ENCODE measurements around the gene TSHZ2.
A peak's percentile ranks its signal among the peaks of the same experiment; 100 is the strongest.
"Not testable (repeated sequence)": the region's sequence is repeated elsewhere in the genome, so short reads cannot be mapped to it uniquely, and the experiment has no call there.

Gene TSHZ2

DNA sequence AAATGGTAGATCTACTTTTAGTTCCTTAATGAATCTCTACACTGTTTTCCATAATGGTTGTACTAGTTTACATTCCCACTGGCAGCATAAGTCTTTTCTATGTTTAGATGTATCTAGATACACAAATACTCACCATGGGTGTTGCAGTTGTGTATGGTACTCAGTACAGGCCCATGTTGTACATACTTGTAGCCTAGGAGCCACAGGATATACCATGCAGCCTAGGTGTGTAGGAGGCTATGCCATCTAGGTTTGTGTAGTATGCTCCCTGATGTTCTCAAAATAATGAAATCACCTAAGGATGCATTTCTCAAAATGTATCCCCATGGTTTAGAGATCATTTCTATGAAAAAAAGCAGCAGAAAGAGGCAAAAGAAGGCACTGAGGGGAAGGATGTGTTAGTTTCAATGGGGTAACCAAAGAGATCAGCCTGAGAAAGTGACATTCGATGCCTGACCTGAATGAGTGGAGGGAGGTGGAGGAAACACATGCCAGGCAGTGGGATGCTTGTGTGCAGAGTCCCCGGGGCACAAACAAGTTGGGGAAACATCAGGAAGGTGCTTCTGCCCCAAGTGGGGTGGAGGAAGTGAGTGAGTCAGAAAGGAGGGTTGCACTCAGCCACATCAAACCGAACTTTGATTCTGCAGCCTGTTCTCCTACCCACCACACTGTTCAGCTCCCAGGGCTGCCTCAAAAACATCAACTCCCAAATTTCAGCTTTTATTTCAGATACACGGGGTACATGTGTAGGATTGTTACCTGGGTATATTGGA lies 430.3 kb downstream of the TSHZ2 start:
- no peak for DNase-seq

DNA sequence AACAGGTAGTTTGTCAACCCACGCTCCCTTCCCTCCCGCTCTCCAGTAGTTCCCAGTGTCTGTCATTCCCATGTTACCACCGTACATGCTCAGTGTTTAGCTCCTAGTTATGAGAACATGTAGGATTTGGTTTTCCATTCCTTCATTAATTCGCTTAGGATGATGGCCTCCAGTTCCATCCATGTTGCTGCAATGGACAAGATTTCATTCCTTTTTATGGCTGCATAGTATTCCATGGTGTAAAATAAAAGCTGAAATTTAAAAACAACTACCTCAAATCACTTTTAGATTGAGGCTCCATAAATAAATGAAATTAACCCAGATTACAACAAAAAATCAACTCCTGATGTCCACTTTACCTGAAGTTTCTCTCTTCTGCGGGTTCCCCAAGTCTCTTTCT lies 430.9 kb downstream of the TSHZ2 start:
- no peak for DNase-seq

DNA sequence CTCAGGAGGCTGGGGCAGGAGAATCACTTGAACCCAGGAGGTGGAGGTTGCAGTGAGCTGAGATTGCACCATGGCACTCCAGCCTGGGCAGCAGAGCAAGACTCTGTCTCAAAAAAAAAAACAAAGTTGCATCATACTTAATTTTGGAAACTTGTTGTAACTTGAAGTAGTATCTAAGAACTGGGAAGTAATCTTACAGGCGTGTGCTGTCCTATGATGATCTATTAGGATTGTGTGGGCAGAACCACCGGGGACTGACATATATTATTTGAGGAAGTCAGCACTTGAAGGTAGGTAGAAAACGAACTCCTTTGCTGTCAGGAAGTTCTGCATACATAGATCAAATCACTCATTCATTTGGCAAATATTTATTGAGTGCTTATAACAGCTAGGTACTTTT lies 433.0 kb downstream of the TSHZ2 start:
- DNase-seq, result no peak

DNA sequence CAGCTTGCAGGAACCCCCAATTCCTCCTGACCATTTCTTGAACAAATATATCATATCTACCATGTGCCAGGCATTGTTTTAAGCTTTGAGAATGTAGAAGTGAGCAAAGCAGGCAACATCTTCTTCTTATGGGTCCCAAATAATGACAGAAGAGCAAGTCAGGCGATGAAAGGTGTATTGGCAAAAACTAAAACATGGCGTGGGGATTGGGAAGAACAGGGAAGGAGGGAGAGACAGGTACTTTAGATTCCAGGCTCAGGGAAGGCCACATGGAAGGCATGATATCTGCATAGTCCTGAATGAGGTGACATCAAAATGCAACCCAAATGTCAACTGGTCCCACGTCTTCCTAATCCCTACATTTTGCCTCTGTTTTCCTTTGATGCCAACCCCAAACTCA lies 434.4 kb downstream of the TSHZ2 start:
- no peak for DNase-seq

DNA sequence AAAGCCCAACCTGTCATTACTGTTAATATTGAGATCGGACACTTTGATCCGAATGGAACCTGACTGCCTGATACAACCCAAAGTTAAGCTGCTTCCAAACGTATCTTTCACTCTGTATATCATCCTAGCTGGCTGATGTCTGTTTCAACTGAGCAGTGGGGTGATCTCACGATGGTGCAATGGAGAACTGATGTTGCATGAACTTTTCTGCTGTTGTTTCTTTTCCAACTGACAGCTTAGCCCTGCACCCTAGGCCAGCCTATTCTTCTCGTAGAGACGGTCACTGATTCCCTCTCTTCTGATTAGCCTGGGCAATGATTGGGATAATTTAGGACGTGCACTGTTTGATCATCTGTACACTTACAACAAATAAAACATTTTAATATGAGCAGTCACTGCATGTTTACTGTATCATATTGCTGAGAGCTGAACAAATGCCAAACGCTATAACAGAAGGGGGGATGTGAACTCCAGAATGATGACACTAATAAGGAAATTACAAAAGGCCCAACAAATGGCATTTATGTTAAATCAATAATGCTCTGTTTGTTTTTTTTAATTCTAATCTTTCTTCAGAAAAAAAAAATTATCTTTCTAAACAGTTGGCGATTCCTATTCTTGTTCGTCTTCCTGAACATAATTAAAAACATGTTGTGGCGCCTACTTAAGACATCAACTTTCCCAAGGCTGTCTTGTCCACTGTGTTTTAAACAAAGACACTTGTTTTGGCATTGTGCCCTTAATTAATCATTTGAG lies 436.7 kb downstream of the TSHZ2 start:
- no peak for DNase-seq

DNA sequence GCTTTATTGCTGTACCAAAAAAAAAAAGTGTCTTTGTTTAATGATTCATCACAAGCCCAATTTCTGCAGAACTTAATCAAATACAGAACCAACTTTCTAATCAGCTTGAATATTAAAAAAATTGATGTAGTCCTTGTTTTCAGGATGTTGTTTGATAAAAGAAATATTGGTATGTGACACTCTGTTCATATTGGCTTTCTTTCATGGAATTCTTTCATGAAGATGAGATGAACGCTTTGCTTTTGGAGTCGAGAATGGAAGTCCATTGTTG lies 437.2 kb downstream of the TSHZ2 start:
- DNase-seq, result no peak

DNA sequence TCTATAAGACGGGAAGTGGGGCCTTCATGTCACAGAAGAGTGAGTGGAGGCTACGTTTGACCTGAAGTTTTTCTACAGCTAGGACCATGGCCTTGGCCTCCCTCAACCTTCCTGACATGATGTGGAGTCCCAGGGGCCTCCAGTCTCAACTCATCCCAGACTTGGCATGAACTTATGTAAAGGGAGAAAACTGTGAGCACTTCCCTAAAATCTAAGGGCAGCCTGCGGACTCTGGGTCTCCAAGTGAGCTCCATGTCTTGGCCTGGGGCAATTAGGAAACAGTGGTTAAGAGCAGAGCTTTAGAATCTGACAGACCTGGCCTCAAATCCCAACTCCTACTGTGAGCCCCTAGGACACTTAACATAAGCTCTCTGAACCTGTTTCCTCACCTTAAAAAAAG lies 439.0 kb downstream of the TSHZ2 start:
- no peak for DNase-seq

DNA sequence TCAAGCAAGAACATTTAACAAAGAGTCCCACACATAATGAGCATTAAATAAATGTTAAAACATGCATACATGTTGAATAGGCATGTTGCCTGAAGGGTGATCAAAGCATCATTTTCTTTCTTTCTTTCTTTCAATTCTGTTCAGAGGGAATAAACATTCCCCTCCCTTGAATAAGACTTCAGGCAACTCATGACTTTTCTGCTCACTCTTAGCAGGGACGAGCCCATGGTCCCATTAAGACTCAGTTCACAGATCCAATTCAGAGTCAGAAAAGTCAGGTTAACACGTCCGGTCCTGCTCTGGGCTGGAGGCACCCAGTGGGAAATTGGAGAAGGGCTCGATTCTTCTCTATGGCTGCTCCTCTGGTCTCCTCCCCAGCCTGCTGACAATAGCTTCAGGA lies 439.7 kb downstream of the TSHZ2 start:
- no peak for DNase-seq

DNA sequence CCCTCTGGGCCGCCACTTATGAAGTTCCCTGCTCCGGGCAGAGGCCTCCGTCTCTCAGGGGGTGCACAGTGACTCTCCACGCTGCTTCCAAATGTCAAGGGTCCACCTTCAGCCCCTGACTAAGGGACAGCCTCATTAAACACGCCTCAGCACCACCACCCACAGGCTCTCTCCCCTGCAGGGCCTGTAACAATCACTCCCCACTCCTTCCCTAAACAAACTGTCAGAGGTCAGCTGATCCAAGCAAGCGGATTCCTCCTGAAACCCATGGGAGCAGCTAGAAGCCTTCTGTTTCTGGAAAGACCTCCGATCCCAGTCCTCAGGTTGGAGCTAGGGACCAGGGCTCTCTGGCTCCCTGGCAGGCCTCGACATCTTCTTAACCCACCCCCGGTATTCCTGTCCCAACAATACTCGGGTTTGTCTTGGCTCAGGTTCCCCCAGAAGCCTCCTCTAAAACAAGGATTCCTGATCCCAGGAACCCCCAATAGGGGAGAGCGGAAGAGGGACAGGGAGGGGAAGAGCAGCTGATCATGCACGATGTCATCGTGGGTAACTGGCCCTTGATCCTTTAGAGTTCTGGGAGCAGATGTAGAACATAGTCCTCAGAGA lies 440.5 kb downstream of the TSHZ2 start:
- DNase-seq, result no peak

DNA sequence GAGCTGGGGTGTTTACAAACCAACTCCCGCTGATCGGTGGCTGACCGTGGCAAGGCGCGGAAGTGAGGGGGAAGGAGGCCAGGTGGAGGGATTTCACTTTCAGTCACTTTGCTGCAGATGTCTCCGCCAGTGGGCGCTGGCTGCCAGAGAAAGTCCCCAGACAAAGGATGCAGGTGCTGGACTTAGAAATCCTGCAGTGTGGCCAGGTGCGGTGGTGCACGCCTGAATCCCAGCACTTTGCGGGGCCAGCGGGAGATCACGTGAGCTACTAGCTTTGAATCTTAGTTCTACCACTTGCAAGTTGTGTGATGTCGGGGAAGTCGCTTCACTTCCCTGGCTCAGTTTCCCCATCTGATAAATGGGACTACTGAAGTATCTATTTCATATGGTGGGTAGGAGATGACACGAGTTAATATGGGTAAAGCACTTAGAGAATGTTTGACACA lies 441.1 kb downstream of the TSHZ2 start:
- no peak for DNase-seq

DNA sequence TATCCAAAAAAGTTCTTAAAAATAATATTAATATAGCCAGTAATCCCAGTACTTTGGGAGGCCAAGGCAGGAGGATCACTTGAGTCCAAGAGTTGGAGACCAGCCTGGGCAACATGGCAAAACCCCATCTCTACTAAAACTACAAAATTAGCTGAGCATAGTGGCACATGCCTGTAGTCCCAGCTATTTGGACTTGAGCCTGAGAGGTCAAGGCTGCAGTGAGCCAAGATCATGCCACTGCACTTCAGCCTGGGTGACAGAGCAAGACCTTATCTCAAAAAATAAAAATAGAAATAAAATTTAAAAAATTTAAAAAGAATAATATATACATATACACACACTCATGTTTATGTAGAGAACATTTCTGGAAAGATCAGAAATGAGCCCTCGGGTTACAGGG lies 441.7 kb downstream of the TSHZ2 start:
- DNase-seq, result not testable (repeated sequence)

DNA sequence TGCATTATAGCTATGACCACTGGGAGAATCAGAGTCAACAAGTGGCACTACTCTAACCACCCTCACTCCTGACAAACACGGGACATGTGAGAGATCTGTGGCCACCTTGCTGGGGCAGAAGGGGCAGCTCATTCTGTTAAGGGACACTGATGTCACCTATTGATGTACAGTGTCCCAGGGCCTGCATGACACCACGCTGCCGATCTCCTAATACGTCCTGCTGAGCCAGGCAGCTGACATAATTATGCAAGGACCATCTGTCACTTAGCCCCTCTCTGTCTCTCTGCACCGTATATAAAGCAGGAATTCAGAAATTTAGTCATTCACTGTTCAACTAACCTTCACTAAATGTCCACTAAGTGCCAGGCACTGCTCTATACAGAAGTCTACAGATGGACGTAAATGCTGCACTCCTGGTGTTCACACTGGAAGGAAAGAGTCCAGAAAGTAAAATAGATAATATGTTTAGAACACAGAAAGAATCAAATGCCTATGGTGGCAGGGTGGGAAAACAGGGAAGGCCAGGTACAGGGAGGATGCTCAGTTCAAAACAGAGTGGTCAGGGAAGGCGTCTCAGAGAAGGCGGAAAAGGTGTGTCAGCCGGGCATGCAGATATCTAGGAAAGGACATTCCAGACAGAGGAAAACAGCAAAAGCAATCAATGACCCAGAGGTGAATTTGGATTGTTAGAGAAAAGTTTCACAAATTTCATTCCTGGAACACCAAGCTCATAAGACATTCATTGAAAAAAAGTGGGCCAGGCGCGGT lies 447.7 kb downstream of the TSHZ2 start:
- no peak for DNase-seq

DNA sequence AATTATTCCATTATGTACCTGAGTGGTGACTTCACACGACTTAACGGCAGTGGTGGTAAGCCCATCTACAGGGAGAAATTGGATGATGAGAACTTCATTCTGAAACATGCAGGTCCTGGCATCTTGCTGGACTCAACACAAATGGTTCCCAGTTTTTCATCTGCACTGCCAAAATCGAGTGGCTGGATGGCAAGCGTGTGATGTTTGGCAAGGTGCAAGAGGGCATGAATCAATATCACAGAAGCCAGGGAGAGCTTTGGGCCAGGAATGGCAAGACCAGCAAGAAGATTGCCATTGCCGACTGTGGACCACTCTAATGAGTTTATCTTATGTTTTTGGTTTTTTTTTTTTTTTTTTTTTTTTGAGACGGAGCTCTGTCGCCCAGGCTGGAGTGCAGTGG lies 449.2 kb downstream of the TSHZ2 start:
- DNase-seq, result no peak

DNA sequence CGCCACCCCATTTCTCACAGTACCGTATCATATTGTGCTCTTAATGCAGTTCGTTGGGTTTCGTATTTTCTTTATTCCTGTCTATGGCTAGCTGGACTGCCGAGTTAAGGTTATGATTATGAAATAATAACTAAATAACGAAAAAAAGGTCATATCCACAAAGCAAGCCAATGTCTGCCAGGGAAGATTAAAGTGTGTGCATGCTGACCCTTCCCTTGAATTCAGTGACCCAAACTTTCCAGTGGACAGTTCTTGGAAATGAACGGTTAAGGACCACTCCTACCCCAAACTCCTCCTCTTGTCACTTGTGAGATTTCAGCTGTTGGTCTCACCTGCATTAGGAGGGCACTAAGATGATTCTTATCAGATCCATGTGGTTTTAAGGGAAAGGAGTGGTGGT lies 449.9 kb downstream of the TSHZ2 start:
- DNase-seq, result no peak

DNA sequence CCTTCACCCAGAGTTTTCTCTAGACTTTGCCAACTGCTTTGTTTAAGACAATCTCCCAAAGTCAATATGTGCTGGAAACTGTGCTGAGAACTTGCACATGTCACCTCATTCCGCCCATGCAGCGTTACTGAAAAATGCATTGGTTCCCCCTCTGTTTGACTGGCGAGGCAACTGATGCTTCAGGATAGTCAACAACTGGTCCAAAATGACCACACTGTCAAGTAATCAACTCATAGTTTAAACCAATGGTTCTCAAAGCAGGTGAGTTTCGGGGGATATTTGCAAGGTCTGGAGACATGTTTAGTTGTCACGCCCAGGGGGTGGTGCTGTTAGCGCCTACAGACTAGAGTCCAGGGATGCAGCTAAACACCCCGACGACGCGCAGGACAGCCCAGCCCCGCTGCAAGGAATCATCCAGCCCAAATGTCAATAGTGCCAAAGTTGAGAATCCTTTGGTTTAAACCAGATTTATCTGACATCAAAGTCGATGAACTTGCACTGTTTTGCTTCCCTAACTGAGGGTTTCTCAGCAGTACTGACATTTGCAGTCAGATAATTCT lies 451.5 kb downstream of the TSHZ2 start:
- no peak for DNase-seq

DNA sequence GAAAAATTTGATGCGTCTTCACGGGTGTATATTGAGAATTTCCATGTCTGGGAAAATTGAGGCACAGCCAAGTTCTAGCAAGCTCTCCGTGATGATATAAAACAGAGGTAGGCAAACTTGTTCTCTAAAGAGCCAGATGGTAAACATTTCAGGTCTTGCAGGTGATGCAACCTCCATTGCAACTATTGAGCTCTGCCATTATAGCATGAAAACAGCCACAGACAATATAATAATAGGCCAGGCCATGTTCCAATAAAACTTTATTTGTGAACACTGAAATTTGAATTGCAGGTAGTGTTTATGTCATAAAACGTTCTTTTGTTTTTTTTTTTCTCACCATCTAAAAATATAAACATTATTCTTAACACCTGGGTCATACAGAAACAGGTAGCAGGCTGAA lies 453.3 kb downstream of the TSHZ2 start:
- no peak for DNase-seq

DNA sequence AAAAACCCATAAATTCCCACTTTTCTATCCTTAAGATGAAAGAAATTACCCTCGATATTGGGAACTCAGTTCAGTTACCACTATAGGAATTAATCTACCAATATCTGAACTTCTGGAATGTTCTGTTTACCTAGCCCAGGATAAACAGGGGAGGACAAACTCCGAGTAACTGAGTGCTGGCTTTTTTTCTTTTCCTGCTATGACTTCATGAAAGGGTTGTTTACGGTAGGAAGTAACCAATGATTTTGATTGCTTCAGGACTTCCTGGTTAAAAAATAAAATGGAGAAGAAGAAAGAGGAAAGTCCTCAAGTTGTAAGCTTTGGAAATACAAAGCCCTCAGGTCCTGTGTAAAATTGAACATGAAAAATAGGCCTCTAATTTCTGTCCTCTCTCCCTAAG lies 453.8 kb downstream of the TSHZ2 start:
- DNase-seq, result no peak

DNA sequence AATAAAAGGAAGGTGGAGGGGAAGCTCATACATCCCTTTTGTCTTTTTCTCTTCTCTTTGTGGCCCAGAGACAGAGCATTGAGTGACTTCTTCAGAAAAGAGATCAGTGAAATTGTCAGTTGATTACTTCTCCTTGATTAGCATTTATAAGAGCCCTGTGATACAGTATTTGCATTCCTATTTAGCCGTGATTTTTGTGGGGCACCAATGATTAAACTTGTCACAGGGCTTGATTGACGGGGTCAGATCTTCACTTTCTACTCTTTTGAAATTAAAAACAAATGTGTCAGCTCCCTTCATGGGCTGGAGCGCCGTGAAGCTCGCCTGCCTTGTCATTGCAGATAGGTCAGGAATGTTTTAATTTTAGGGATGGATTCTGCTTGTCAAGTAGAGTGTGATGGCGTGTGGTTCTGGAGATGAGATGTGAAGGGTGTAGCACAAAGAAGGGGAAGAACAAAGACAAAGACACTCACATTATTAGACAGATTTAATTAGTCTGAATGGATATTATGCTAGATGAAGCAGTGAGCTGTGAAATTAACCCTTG lies 454.7 kb downstream of the TSHZ2 start:
- DNase-seq, result no peak

DNA sequence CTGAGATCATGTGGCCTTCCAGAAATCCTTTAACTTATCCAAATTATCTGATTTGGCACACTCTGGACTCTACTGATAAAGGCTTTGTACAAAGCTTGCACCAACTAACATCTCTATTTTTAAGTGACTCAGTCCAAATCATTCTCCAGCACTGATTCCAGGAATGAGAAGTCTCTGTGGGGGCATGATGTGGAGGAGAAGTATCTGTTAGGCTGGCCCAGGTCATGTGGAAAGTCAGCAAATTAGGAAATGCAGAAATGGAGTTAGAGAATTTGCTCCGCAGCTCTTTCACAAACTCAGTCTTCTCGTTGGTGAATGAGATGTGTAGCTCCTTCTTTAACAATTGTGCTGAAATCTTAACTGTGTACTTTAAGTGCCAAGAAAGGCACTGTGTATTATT lies 455.8 kb downstream of the TSHZ2 start:
- no peak for DNase-seq

DNA sequence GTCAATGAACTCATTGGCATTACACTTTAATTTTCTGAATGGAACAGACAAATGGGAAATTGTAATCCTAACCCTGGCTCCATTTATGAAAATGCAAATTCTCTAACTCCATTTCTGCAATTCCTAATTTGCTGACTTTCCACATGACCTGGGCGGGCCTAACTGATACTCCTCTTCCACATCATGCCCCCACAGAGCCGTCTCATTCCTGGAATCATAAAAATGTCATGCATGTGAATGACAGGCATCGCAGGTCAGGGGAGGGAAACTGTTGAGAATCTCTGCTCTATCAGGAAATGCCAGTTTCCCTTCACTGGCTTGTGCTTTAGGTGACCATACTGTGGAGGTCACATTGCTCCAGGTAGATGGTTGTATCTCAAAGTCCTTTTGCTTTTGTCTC lies 456.4 kb downstream of the TSHZ2 start:
- DNase-seq, result no peak

DNA sequence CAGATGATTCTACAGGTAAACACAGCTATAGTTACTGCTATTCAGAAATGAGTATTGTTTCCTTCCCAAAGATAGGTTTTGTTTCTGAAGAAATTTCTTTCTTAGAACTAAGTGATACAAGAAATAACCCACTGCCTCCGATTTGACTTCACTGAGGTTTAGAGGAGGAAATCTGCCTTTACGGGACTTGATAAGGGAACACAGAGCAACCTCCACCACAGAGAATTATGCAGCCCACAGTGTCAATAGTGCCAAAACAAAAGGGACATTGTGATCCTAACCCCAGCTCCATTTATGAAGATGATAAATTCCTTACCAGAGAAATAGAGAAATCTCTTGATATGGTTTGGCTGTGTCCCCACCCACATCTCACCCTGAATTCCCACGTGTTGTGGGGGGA lies 456.8 kb downstream of the TSHZ2 start:
- no peak for DNase-seq

DNA sequence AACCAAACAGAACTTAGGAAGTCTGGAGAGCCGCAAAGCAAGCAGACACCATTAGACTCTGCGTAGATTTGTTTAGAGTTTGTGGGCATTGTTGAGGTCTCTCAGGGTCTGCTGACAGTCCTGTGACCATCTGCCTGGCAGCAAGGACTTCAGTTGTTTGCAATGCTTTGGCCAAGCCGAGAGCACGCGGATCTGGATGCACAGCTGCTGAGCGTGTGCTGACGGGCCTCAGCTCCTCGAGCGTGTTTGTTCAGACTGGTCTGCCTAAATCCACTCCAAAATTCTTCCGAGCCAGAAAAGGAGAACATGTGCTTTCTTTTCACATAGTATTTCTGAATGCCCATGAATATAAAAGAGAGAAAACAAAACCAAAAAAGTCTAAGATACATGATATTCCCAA lies 462.5 kb downstream of the TSHZ2 start:
- DNase-seq, result peak; percentile 5

DNA sequence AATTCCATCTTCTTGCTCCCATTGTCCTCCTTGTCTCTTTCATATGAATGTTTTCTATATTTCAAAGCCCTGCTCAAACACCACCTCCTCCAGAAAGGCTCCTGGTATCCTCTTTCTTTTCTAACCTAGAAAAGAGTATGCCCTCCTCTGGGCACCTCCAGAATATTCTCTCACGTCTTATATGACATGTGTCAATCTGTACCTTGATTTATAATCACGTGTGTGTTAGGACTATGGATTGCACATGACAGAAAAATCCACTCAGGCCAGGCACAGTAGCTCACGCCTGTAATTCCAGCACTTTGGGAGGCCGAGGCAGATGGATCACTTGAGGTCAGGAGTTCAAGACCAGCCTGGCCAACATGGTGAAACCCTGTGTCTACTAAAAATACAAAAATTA lies 464.8 kb downstream of the TSHZ2 start:
- DNase-seq, result not testable (repeated sequence)
